H1 (cell line): ENCODE results near the gene MYCBPAP. TPM values are rescaled to one million over a fixed set of nuclear protein-coding genes. Genes with fewer than 3 reads are reported as not detected.

Experiments used
- ATF2 ChIP-seq: IDR thresholded peaks from 2 replicates; pipeline ENCODE4 v1.6.1; 2012; ENCODE audit warnings: low read length, inconsistent platforms
- CBX5 ChIP-seq: fragments of 300-800, 300-1000 bp; sonication (generic); IDR thresholded peaks from 2 replicates; pipeline ENCODE4 v1.7.1; 2016; ENCODE audit warnings: antibody characterized with exemption, low read length, low read depth
- CTBP2 ChIP-seq: IDR thresholded peaks from 2 replicates; pipeline ENCODE4 v1.7.0; 2011; ENCODE audit warnings: borderline replicate concordance, mild to moderate bottlenecking, moderate library complexity, mixed read lengths, low read length; ENCODE audit not compliant: insufficient read depth, insufficient read length
- GABPA ChIP-seq: IDR thresholded peaks from 2 replicates; pipeline ENCODE4 v1.6.1; 2011; ENCODE audit warnings: mild to moderate bottlenecking, low read length, moderate library complexity, borderline replicate concordance; ENCODE audit not compliant: insufficient read depth
- JUN ChIP-seq: IDR thresholded peaks from 2 replicates; pipeline ENCODE4 v1.6.1; 2011; ENCODE audit warnings: low read depth, mild to moderate bottlenecking, improper control_type of control experiment, low read length
- KDM1A ChIP-seq: fragments of 200-600, 300-600 bp; sonication (generic); IDR thresholded peaks from 2 replicates; pipeline ENCODE4 v1.7.1; 2016; ENCODE audit warnings: mild to moderate bottlenecking, low read length, borderline replicate concordance
- MAX ChIP-seq: IDR thresholded peaks from 2 replicates; pipeline ENCODE4 v1.6.1; 2012; ENCODE audit warnings: inconsistent platforms
- POLR2A ChIP-seq, 2 experiments: IDR thresholded peaks; 1 replicate in 1 of 2; 2 replicates in 1 of 2; pipeline ENCODE4 v1.6.1; 2011; ENCODE audit warnings: low read depth in 2 of 2, low read length in 2 of 2, mild to moderate bottlenecking in 2 of 2; ENCODE audit errors: control extremely low read depth in 1 of 2
- POLR2AphosphoS5 ChIP-seq: IDR thresholded peaks from 2 replicates; pipeline ENCODE4 v1.6.1; 2011; ENCODE audit warnings: low read depth, low read length
- RNF2 ChIP-seq: fragments of 200-900, 300-1000 bp; sonication (generic); IDR thresholded peaks from 2 replicates; pipeline ENCODE4 v1.7.1; 2016; ENCODE audit warnings: borderline replicate concordance, low read depth, mild to moderate bottlenecking, antibody characterized with exemption, low read length; ENCODE audit not compliant: poor library complexity, severe bottlenecking; ENCODE audit errors: missing control alignments
- RXRA ChIP-seq: IDR thresholded peaks from 2 replicates; pipeline ENCODE4 v1.6.1; 2011; ENCODE audit warnings: low read depth, mild to moderate bottlenecking, low read length, moderate library complexity; ENCODE audit not compliant: insufficient read depth
- SIN3A ChIP-seq, 2 experiments: IDR thresholded peaks in 1 of 2; conservative IDR thresholded peaks in 1 of 2; 2 replicates each; pipeline ENCODE4 v1.6.1; 2011 to 2012; ENCODE audit warnings: low read length in 2 of 2, improper control_type of control experiment in 1 of 2, low read depth in 1 of 2, mild to moderate bottlenecking in 1 of 2
- SIRT6 ChIP-seq: IDR thresholded peaks from one replicate; pipeline ENCODE4 v1.7.1; 2012; ENCODE audit warnings: low read length, inconsistent platforms
- SP1 ChIP-seq: IDR thresholded peaks from 2 replicates; pipeline ENCODE4 v1.6.1; 2011; ENCODE audit warnings: low read depth, low read length
- SUZ12 ChIP-seq: fragments of 200-600 bp; sonication (generic); IDR thresholded peaks from 2 replicates; pipeline ENCODE4 v1.6.1; 2012; ENCODE audit warnings: mild to moderate bottlenecking, inconsistent platforms, low read length, moderate library complexity, mixed read lengths
- TAF1 ChIP-seq: IDR thresholded peaks from 2 replicates; pipeline ENCODE4 v1.6.1; 2011; ENCODE audit warnings: mild to moderate bottlenecking, low read depth, low read length
- TAF7 ChIP-seq: optimal IDR thresholded peaks from 2 replicates; pipeline ENCODE3; 2011; ENCODE audit warnings: low read depth, mild to moderate bottlenecking, inconsistent platforms, low read length, moderate library complexity, borderline replicate concordance
- TBP ChIP-seq: IDR thresholded peaks from 2 replicates; pipeline ENCODE4 v1.6.1; 2011; ENCODE audit warnings: low read depth, low read length, improper control_type of control experiment
- polyA plus RNA-seq, 7 experiments: library from polyadenylated mRNA; depleted of rRNA in 3 of 7; stranded (reverse) in 5 of 7; unstranded in 2 of 7; fragments of >200 nt in 5 of 7; fragments of 200-250 nt in 2 of 7; gene quantifications; 1 replicate in 5 of 7; 2 replicates in 1 of 7; 4 replicates in 1 of 7; pipeline versions ENCODE4 v1.2.1 to v1.2.3, GENCODE V29; 2011 to 2013; ENCODE audit warnings: missing spikeins in 2 of 7, mixed read lengths in 2 of 7
- total RNA-seq: library from RNA; stranded (reverse); fragmentation: NEBNext Ultra II Directional; extraction: Animal tissue kit (Norgen Biotek cat#: 25700); gene quantifications from 2 replicates; pipeline ENCODE4 v1.2.1, GENCODE V29; 2021
- TF ChIP-seq, protein P1 (sequence below): IDR thresholded peaks from 2 replicates; pipeline ENCODE4 v1.6.1; 2011; ENCODE audit warnings: low read depth, mild to moderate bottlenecking, low read length; ENCODE audit not compliant: insufficient read depth

MYCBPAP gene
- total and polyA plus RNA-seq, 2 of the 8 experiments (the other 6 are each of a cell fraction or from before 2014, with no cell fraction given) = 0.89 to 3.3 TPM

- TF ChIP-seq, protein P1, sequence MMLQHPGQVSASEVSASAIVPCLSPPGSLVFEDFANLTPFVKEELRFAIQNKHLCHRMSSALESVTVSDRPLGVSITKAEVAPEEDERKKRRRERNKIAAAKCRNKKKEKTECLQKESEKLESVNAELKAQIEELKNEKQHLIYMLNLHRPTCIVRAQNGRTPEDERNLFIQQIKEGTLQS = peak; percentile 16; the same call in 1 of the 2 replicates
- TF ChIP-seq SIN3A (conservative IDR thresholded peaks at IDR 0.05 in 1 of 2, IDR thresholded peaks at IDR 0.05 in 1 of 2; ENCODE audit: low read depth in 1 of 2, low read length in 2 of 2) (peak; percentile 35 to 82; a peak in 1 of 4 replicates), TAF1 (peak; percentile 80), POLR2AphosphoS5 (peak; percentile 60), JUN (no peak), CBX5 (no peak), CTBP2 (peak; percentile 52), RXRA (no peak), SUZ12 (0 out of 2 replicates have a peak, but pooled peaks have one; percentile 18), ATF2 (no peak), RNF2 (no peak), POLR2A (IDR thresholded peaks at IDR 0.05; ENCODE audit: control extremely low read depth in 1 of 2, low read depth in 2 of 2, low read length in 2 of 2) (peak in 1 of 2 experiments; percentile 87; a peak in 2 of 3 replicates), MAX (peak; percentile 20; the same call in 1 of the 2 replicates), TAF7 (peak; percentile 96), TBP (no peak; the same call in 1 of the 2 replicates), KDM1A (no peak), SIRT6 (no peak), GABPA (peak; percentile 62; the same call in 1 of the 2 replicates), SP1 (no peak)
Measured at GRCh38 chr17:50478391-50479381, 29.6 kb upstream of the MYCBPAP start, which contains the start of gene RSAD1 (continued).
